Peyer's patch (tissue), 4 donors: ENCODE measurements around the gene ZNF582. TPM values are rescaled to one million over a fixed set of nuclear protein-coding genes. Genes with fewer than 3 reads are reported as not detected.

Experiments
- DNase-seq, 3 donors: peaks; one replicate each; pipeline ENCODE4 v3.0.0-alpha.2; 2017 to 2019
- H3K27ac ChIP-seq, 4 donors: fragments of 200-600 bp; sonication (generic); one replicate each; pipeline ENCODE4 v1.5.1; 2016 to 2019
- H3K27me3 ChIP-seq, 2 donors: fragments of 200-600 bp; sonication (generic); one replicate each; pipeline ENCODE4 v1.5.1; 2019
- H3K36me3 ChIP-seq, 3 donors: fragments of 200-600 bp; sonication (generic); one replicate each; pipeline ENCODE4 v1.5.1; 2016 to 2019
- H3K4me1 ChIP-seq, 4 donors: fragments of 200-600 bp; sonication (generic); one replicate each; pipeline ENCODE4 v1.5.1; 2016 to 2019
- H3K4me3 ChIP-seq, 4 donors: fragments of 200-600 bp; sonication (generic); 1 replicate in 3 of 4; 2 replicates in 1 of 4; pipeline ENCODE4 v1.5.1; 2016 to 2019; ENCODE audit warnings: mild to moderate bottlenecking in 1 of 4
- H3K9me3 ChIP-seq, 4 donors: fragments of 200-600 bp; sonication (generic); one replicate each; pipeline ENCODE4 v1.5.1; 2016 to 2019; ENCODE audit warnings: mild to moderate bottlenecking in 1 of 4
- POLR2A ChIP-seq, 2 donors: fragments of 450-650 bp; IDR thresholded peaks; one replicate each; pipeline ENCODE4 v1.5.1; 2017; ENCODE audit warnings: antibody characterized with exemption in 2 of 2, mild to moderate bottlenecking in 2 of 2, moderate library complexity in 2 of 2
- total RNA-seq, 4 donors: library from RNA; depleted of rRNA; stranded (reverse); fragments of >200 nt; gene quantifications; one replicate each; pipeline ENCODE4 v1.1.0, GENCODE V29; 2016
- TF ChIP-seq, protein P1 (sequence below), 6 experiments: fragments of 450-650 bp in 4 of 6; fragments of 200-600 bp in 2 of 6; sonication (generic) in 1 of 6; IDR thresholded peaks; one replicate each; pipeline ENCODE4 v1.5.1; 2017 to 2019; ENCODE audit warnings: antibody characterized with exemption in 6 of 6, mild to moderate bottlenecking in 3 of 6, moderate library complexity in 1 of 6

The ZNF582 gene
- total RNA-seq, 4 donors from 2014 or later = 1.9 to 10.7 (median 3.0) TPM

DNA sequence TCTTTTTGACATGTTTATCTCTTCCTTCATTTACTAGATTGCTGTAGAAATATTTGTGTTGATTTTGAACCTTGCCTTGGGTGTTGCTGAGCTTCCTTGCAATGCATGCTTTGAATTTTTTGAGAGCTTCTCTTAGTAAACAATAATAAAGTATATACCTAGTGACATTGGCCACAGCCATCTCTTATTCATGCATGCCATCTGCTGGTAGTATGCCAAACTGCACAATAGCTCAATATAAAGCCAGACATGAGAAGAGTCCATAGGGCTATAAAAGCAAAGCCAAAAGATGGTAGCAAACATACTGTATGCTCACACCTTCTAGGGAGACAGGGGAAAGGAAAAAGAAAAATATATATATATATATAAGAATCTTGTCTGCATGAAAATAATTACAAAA is 59.8 kb downstream of the ZNF582 start:
- TF ChIP-seq, protein P1, sequence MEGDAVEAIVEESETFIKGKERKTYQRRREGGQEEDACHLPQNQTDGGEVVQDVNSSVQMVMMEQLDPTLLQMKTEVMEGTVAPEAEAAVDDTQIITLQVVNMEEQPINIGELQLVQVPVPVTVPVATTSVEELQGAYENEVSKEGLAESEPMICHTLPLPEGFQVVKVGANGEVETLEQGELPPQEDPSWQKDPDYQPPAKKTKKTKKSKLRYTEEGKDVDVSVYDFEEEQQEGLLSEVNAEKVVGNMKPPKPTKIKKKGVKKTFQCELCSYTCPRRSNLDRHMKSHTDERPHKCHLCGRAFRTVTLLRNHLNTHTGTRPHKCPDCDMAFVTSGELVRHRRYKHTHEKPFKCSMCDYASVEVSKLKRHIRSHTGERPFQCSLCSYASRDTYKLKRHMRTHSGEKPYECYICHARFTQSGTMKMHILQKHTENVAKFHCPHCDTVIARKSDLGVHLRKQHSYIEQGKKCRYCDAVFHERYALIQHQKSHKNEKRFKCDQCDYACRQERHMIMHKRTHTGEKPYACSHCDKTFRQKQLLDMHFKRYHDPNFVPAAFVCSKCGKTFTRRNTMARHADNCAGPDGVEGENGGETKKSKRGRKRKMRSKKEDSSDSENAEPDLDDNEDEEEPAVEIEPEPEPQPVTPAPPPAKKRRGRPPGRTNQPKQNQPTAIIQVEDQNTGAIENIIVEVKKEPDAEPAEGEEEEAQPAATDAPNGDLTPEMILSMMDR (IDR thresholded peaks at IDR 0.05) = peak in 5 of 6 experiments; percentile 34 to 87 (median 81)
- TF ChIP-seq POLR2A (IDR thresholded peaks at IDR 0.05) = no peak
- DNase-seq = peak in 2 of 3 donors; percentile 43 to 75
- no peaks in the 10 kb centered on the region for H3K9me3 ChIP-seq
- no peaks in the 10 kb centered on the region for H3K4me1 ChIP-seq
- no peak overlapping the region for H3K27ac ChIP-seq
- no peak overlapping the region for H3K4me3 ChIP-seq
- no peaks in the 10 kb centered on the region for H3K27me3 ChIP-seq
- H3K36me3 ChIP-seq = no peaks in the 10 kb centered on the region

Other genes starting within 250 kb of the ZNF582 start
- gene GALP, start 217.5 kb downstream of the ZNF582 start, total RNA-seq = not detected
- not detected for gene ZSCAN5B, start 195.8 kb downstream of the ZNF582 start, total RNA-seq
- not detected for gene ZSCAN5C, start 191.3 kb downstream of the ZNF582 start, total RNA-seq
- not detected for gene EDDM13, start 120.8 kb downstream of the ZNF582 start, total RNA-seq
- 10 to 100 TPM; 14.9 to 19.0 (median 15.3) TPM for gene ZSCAN5A, start 78.7 kb downstream of the ZNF582 start, total RNA-seq
- 1 to 10 TPM; 1.3 to 3.6 (median 3.3) TPM for gene ZNF583, start 10.8 kb upstream of the ZNF582 start, total RNA-seq
- gene ZNF667, start 83.8 kb upstream of the ZNF582 start, total RNA-seq = under 1 TPM in 2 of 4 donors, not detected in 2; 0.54 to 0.95 TPM
- 1 to 10 TPM; 1.1 to 7.4 (median 2.1) TPM for gene ZNF471, start 114.3 kb upstream of the ZNF582 start, total RNA-seq
- 10 to 100 TPM in 1 of 4 donors, 1 to 10 TPM in 3; 3.9 to 28.9 (median 8.1) TPM for gene ZFP28, start 145.4 kb upstream of the ZNF582 start, total RNA-seq
- 1 to 10 TPM in 3 of 4 donors, under 1 TPM in 1; 0.53 to 7.4 (median 3.0) TPM for gene ZNF470, start 173.9 kb upstream of the ZNF582 start, total RNA-seq
- 1 to 10 TPM; 3.0 to 7.5 (median 6.8) TPM for gene ZNF71, start 201.8 kb upstream of the ZNF582 start, total RNA-seq
- gene SMIM17, start 249.6 kb upstream of the ZNF582 start, total RNA-seq = 1 to 10 TPM in 1 of 4 donors, not detected in 3; 2.1 TPM